22Rv1 (cell line): ENCODE results near the gene TMEM184A.

Experiments used
- H3K27ac ChIP-seq: fragments of 450-650 bp; 2 replicates; pipeline ENCODE4 v1.5.1; 2017
- ZFX ChIP-seq: fragments of 450-650 bp; IDR thresholded peaks from 2 replicates; pipeline ENCODE4 v1.6.1; 2017; ENCODE audit warnings: antibody characterized with exemption, borderline replicate concordance
- TF ChIP-seq, protein P1 (sequence below): fragments of 450-650 bp; IDR thresholded peaks from 2 replicates; pipeline ENCODE4 v1.5.1; 2017; ENCODE audit warnings: mild to moderate bottlenecking

Gene TMEM184A

DNA sequence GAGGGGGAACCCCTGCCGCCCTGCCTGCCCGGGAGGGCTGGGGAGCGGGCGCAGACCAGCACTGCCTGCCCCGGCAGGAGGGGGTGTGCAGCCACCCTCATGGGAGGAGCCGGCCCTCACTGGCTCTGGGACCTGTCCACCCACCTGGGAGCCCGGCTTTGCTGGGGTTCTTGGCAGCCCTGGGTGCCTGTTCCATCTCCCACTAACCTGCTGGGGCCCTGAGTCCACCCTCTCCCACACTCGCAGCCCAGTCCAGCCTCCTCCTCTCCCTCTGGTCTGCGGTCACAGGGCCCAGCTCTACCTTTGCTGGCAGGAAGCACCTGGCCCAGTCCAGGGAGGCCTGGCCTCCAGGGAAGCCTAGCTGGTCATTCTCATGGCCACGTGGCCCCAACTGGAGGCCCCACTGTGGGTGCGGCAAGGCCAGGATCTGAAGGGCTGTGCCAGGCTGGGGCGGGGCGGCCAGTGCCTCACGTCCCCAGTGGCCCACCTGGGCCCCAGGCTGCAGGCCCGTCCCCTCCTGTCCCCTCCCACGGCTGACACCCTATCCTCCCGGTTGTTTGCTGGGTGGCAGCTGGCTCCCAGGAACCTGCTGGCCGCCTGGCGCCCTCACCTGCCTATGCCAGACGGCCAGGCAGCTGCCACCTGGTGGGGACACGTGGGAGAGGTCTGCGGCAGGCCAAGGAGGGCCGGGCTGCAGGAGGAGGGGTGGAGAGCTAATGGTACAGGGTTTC, at the start of gene TMEM184A:
TMEM184A (minus strand) TSS at position 393 of the 731 bp plus-strand sequence. CDS start 721 bp downstream, outside the sequence.
- TF ChIP-seq, protein P1, sequence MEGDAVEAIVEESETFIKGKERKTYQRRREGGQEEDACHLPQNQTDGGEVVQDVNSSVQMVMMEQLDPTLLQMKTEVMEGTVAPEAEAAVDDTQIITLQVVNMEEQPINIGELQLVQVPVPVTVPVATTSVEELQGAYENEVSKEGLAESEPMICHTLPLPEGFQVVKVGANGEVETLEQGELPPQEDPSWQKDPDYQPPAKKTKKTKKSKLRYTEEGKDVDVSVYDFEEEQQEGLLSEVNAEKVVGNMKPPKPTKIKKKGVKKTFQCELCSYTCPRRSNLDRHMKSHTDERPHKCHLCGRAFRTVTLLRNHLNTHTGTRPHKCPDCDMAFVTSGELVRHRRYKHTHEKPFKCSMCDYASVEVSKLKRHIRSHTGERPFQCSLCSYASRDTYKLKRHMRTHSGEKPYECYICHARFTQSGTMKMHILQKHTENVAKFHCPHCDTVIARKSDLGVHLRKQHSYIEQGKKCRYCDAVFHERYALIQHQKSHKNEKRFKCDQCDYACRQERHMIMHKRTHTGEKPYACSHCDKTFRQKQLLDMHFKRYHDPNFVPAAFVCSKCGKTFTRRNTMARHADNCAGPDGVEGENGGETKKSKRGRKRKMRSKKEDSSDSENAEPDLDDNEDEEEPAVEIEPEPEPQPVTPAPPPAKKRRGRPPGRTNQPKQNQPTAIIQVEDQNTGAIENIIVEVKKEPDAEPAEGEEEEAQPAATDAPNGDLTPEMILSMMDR: peak; percentile 98
- TF ChIP-seq ZFX: no peak
- H3K27ac ChIP-seq: peak within 1 kb of the TSS; percentile 96

- no peak for TF ChIP-seq ZFX
- TF ChIP-seq, protein P1: no peak
- no peak overlapping the region for H3K27ac ChIP-seq
Observed at GRCh38 chr7:1604383-1604782, 48.4 kb upstream of the TMEM184A start.

DNA sequence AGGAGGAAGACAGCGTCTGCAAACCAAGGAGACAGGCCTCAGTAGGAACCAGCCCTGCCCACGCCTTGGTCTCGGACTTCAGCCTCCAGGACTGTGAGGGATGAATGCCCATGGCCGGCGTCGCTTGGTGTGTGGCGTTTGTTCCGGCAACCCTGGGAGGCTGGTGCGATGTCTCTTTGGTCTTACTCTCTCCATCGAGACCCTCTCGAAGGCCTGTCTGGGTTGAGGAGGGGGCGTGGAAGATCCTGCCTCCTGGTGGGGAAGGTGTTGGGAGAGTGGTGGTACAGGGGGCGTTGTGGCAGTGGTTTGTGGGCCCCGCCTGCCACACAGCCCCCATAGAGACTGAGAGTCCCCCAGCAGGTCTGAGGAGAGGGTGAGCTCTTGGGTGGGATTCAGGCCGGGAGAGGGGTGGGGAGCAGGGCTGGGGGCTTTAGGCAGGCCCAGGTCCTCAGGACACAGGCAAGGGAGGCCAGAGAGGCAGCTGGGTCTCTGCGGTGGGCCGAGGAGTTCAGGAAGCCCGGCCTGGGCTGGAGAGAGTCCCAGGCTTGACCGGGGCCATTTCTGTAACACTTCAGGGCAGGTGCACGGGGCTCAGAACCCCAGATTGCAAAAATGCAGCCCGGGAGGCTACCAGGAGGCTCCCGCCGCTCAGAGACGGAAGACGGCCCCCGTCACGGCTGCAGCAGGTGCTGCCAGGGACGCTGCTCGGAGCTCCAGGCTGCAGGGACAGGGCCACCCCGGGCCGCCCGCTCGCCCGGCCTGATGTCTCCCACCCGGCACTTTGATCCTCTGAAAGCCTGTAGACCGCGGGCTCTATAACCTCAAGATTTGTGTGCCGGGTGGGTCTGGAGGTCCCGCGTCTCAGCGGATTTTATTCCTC, 47.6 kb upstream of the TMEM184A start:
- no peak for TF ChIP-seq ZFX
- TF ChIP-seq, protein P1: no peak
- H3K27ac ChIP-seq: no peak overlapping the region

DNA sequence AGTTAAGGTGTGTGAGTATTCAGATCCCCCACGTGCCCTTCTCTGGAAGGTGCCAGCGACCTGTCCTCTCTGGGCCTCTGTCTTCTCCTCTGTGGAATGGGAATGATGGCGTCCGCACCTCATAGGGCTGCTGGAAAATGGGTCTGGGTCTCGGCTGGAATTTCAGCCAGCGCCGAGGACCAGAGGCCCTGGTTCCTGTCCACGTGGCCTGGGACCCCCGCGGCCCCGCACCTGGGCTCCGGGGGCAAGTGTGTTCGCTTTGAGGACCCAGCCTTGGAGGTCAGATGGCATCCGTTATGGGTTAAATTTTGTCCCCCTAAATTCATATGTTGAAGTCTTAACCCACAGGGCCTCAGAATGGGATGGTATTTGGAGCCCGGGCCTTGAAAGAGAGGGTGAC, 46.4 kb upstream of the TMEM184A start:
- TF ChIP-seq, protein P1: no peak
- TF ChIP-seq ZFX: no peak

DNA sequence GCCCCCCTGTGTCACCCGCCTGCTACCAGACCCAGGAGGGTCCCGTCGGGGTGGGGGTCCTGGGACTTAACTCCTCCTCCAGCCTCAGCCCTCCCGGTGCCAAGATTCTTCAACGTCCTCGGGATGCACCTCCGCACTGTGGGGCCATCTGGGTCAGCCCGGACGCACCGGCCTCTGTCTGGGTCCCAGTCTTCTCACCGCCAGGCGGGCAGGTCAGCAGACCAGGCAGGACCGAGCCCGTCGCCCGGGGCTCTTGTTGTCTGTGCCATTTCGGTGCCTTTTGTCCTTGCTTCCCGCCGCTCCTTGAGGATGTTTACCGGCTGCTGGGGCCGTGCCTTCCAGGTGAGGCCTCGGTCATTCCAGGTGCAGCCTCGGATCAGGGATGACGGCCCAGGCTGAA, 46.0 kb upstream of the TMEM184A start:
- no peak for TF ChIP-seq ZFX
- TF ChIP-seq, protein P1: no peak
- no peak overlapping the region for H3K27ac ChIP-seq

More for the DNA sequence above, 46.4 kb upstream of the TMEM184A start:
- H3K27ac ChIP-seq: no peak overlapping the region

- TF ChIP-seq, protein P1: no peak
- no peak for TF ChIP-seq ZFX
- H3K27ac ChIP-seq: no peak overlapping the region
Observed at GRCh38 chr7:1599640-1600395, 43.8 kb upstream of the TMEM184A start.
